HG03064 (cell line): ENCODE measurements around the gene CLHC1.
A peak's percentile ranks its signal among the peaks of the same experiment; 100 is the strongest.
"Not testable (repeated sequence)": the region's sequence is repeated elsewhere in the genome, so short reads cannot be mapped to it uniquely, and the experiment has no call there.

Experiments used
- ATAC-seq: cut with Tn5 transposase; IDR thresholded peaks from one replicate; pipeline ENCODE4 v1.9.1; 2021; ENCODE audit warnings: low read depth; ENCODE audit not compliant: unreplicated experiment

CLHC1 gene

DNA sequence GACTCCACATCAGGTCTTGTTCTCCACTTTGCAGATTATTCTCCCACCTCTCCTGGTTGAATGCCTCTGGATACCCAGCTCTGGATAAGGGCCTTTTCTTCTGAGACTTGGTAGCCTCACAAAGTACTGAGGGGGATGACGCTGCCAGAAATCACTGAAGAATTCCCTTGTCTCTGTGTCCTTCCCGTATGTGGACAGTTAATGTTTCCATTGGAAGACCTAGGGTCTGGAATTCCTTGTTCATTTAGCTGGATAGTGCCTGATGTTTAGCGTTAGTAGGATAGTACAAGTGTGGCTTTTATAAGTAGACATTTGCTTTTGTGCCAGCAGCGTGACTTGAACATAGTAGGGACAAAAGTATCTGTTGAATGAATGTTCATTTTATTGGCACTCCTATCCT is 76.9 kb downstream of the CLHC1 start:
- no peak for ATAC-seq

DNA sequence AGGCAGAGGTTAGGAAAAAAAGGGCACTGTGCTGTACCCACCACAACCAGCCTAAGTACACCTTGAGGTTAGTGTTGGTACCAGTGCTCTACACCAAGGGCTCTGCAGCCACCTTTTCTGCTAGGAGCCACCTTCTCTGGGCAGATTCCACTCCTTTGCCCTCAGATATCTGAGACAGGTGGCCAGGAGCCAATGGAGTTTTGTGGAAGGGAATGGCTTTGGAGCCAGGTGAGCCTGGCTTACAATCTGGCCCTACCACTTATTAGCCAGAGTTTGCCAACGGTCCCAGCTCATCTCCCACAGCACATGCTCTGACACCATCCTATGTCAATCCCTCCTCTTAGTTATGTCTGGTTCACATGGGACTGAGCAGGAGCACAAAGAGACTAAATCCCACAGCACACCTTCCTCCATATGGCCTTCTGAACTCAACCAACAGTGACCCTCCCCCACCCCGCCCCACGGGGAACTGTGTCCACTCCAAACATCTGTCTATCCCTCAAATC is 77.5 kb downstream of the CLHC1 start:
- ATAC-seq = no peak

DNA sequence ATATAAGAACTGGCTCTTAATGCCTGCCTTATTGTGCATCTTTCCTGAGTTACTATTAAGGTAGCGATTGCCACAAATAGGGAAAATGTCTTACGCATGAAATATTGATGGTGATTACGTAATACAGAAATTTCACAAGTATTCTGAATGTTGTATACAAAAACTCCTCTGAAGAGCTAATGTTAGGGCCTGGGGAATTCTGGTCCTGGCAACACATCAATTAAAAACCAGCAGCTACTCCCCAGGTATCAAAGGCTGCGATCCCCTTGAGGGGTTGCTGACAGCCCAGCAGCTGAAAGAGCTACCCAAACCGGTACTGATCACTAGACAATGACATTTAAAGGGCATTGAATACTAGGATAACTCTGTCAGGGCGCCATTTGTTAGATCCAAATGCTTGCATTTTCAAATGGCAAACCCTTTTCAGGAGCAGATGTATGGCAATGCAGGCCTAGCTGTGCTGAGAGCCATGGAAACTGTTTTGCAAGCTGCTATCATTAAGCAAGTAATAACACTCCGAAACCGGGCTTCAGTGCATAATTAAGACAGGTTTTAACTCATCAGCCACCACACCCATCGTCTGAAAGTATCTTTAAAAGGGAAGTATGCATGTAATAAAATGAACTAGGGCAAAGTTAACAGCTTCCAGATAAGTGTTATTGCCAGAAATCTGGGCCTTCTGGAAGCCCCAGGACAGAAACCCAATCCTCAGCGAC is 78.4 kb downstream of the CLHC1 start:
- no peak for ATAC-seq

DNA sequence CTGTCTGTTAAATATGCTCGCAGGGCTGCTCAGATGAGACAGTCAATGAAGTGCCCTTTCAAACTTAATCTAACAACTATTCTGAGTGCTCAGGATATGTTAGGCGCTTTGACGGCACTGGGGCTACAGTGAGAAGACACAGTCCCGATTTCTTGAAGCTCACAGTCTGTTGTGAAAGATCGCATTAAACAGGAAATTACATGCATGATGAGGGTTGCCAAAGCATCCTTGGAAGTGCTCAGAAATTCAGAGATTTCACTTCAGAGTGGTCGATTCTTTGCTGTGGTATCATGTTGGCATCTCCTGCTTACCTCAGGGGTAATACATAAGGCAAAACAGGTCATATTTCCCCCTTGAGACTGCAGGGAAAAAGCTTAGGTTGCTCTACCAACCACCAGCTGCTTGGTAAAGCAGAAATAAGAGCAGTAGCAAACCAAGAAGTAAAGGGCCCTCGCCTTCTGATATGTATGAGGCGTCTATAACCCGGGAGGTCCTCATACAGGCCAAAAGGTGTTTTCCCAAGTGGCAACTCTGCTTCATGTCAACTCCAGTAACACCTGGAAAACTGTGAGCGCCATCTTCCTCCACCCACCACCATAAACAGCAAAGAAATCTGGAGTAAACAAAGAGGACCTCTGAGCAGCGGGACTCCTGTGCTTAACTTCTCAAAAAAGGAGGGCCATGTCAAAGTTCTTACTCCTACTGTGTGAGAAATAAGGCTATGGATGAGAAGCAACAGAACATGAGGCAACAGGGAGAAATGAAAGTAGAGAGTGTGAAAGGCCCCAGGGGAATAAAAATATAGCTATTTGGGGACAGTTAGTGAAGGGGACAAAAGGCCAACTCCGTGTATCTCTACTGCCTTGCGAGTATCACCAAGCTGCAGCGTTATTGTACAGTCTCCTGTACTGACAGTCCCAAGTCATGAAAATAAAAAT is 79.3 kb downstream of the CLHC1 start:
- ATAC-seq = no peak

DNA sequence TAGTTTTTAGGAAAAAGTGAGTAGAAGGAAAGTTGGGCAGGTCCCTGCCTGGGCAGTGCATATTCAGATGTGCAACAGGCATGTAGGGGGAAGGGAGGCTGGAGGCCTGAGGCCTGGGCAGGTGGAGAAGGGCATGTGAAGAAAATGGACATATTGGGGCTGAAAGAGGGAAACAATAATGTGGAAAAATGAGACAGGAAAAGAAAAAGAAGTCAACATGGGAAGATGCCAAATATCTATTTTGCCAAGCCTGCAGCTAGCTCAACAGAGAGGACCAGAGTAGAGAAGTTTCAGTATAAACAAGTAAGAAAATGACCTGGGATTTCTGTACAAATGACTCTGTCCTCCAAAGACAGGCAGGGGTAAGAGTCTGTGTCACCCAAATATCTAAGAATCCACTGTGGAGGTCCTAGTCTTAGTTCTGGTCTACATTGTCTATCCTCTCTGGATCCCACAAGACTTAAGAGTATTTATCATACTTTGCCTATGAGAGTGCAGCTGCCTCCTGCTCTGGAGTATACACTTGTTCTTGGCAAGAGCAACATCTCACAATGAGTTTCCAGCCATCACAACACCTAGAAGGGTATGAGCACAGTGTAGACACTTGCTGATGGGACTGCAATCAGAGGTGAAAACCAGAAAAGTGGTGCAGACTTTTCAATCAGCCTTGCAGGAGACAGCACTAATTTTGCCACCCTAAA is 80.2 kb downstream of the CLHC1 start:
- no peak for ATAC-seq

DNA sequence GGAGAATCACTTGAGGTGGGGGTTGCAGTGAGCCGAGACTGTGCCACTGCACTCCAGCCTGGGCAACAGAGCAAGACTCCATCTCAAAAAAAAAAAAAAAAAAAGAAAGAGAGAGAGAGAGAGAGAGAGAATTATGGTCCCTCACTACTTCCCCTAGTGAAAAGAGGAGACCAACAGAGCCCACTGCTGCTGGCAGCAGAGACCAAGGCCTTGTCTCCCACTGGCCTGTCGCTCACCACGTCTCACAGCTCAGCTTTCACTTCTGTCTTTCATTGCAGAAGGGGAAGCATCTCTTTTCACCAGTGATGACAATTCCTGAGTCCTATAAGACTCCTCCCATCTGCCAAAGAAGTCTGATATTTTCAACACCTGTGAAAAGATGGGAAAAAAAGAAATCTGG is 81.3 kb downstream of the CLHC1 start:
- ATAC-seq = peak; percentile 67

DNA sequence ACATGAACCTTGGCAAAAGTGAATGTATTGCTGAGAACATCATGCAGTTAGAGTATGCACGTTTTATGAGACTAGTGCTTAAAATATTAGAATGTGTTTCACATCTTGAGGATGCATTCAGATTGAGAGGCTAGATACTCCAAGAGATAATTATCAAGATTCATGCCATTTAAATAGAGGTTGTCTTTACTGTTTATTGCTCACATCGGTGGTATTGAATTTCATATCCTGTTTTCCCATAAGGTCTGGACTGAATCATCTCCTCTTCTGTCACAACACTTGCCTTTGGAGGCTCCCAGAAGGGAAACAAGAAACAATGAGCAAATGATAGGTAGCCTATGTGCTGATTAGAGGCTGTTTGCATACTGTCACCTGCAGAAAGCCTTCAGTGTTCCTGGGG is 83.8 kb downstream of the CLHC1 start:
- no peak for ATAC-seq

DNA sequence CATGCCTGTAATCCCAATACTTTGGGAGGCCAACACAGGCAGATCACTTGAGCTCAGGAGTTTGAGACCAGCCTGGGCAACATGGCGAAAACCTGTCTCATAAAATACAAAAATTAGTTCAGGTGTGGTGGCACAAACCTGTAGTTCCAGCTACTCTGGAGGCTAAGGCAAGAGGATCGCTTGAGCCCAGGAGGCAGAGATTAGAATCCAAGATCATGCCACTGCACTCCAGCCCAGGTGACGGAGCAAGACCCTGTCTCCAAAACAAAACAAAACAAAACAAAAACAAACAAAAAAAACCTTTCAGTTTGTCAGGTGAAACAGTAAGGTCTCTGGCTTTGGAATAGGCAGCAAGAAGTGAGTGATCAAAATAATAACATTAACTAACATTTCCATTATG is 84.6 kb downstream of the CLHC1 start:
- ATAC-seq = no peak

DNA sequence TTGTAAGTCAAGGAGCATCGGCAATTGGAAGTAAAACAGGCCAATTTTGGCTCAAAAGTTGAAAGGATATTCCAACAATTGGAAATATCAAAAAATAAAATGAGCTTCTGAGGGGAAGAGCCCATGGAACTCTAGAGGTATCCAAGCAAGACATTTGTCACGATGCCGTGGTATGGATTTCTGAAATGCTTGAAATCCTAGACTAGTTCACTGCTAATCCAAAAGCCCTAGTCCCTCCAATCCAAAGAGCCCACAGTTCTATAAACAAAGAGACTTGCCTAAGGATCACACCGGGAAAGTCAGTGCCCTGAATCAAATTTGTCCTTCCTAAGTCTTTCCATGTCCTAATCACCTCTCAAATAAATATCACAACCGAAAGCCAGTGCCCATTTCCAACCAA is 85.1 kb downstream of the CLHC1 start:
- ATAC-seq = no peak

DNA sequence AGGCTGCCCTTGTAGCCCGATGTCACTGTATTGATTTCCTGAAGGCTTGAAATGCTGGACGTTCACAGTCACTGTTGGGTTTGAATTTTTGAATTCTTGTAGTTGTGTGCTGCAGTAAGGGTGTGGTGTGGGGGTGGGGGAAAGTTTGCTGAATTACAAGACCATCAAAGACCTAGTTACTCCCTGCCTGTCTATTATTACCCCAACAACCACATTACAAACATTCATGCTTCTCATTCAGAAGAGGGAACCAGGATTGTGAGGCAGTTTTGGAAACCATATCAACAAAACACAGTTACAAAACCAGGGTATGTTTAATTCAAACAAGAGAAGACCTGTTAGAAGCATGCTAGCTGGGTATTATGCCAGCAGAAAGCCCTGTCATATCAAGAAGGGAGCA is 85.8 kb downstream of the CLHC1 start:
- ATAC-seq = no peak

DNA sequence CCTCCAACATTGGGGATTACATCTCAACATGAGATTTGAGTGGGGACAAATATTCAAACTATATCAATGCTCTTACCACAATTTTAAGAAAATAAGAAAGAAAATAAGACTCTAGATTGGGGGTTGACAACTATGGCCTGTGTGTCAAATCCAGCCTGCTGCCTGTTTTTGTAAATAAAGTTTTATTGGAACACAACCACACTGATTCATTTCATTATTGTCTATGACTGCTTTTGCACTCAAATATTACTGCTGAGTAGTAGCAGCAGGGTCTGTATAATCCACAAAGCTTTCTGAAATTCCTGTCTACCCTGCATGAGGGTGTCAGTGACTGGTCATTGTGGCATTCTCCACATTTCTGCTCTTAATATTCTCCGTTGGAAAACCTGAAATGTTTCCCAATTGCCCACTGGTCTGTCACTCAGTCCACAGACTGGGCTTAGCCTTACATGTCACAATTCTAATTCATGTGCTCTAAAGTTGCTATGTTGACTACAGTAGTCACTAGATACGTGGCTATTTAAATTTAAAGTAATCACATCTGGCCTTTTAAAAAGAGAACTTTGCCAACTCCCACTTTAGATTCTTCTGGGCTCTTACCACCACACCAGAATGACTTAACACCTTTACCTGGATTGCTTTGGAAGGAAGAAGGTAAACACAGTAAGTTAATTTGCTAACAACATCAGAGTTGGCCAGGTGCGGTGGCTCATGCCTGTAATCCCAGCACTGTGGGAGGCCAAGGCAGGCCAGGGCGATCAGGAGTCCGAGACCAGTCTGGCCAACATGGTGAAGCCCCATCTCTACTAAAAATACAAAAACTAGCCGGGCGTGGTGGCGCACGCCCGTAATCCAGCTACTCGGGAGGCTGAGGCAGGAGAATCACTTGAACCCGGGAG is 86.9 kb downstream of the CLHC1 start:
- no peak for ATAC-seq

DNA sequence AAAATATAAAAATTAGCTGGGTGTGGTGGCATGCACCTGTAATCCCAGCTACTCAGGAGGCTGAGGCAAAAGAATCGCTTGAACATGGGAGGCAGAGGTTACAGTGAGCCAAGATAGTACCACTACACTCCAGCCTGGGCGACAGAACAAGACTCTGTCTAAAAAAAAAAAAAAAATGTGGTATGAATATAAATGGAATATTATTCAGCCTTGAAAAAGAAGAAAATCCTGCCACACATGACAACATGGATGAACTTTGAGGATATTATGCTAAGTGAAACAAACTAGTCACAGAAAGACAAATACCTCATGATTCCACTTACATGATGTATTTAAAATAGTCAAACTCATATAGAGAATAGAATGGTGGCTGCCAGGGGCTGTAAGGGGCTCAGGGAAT is 88.4 kb downstream of the CLHC1 start:
- ATAC-seq = not testable (repeated sequence)

DNA sequence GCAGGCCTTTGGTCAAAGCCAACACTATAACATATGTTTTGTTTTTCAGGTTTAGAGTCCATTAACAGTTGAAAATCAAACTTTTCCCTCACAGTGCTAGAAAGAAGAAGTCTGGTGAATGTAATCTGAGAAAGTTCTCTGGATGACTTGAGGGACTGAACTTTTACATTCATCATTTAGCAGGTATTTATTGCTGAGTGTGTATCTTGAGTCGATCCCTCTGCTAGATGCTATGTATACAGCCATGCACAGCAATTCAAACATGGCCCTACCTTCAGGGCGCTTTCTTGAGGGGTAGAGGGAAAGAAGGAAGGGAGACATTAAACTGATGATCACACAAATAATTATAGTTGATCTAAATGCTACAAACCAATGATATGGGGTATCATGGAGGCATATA is 89.6 kb downstream of the CLHC1 start:
- ATAC-seq = no peak

DNA sequence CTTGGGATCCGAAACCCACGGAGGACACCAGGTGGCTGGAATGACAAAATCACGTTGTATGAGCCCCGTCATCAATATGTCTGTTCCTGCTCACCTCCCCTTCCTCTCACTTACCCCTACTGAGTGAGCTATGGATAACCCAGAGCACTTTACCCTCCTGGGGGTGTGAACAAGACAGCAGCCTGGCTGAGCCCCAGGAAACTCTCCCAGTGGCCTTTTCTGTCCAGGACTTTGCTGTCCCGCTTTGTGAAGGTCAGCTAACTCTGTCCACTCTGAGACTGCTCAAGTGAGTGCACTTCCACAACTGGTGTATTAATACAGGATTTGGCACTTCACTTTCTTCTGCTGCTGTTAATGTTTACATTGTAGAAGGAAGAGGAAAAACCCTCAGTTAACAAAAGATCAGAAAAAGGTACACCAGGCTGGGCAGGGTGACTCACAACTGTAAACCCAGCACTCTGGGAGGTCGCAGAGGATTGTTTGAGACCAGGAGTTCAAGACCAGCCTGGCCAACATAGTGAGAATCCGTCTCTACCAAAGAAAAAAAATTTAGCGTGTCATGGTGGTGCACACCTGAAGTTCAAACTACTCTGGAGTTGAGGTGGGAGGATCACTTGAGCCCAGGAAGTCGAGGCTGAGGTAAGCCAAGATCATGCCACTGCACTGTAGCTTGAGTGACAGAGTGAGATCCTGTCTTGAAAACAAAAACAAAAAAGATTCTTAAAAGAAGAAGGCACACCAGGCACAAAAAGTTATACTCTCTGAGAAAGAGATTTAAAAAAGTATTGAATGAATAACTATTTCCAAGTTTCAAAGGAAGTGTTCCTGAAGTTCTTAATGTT is 90.3 kb downstream of the CLHC1 start:
- ATAC-seq = no peak

DNA sequence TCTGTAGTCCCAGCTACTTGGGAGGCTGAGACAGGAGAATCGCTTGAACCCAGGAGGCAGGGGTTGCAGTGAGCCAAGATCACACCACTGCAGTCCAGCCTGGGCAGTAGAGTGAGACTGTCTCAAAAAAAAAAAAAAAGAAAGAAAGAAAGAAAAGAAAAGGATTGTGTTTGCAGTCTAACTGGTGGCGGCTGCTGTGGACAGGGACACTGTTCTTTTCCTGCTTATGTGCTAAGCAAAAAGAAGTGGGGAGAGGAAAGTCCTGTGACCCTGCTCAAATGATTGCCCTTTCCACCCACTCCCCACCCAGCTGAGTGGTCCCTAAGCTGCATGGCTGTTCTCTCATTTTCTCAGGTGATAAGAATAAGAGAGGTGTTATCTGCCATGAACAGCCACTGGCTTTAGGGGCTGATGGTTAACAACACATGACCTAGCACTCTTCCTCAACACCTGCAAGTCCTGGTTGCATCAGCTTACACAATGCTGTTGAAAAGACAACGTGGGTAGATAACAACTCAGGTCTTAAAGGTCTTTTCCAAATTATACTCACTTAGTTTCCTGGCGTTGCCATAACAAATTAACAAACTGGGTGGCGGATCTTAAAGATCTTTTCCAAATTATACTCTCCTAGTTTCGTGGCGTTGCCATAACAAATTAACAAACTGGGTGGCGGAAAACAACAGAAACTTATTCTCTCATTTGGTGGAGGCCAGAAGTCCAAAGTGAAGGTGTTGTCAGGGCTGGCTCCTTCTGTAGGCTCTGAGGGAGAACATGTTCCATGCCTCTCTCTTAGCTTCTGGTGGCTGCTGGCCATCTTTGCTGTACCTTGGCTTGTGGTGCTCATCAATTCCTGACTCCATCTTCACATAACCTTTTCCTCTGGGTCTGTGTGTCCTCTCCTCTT is 91.5 kb downstream of the CLHC1 start:
- no peak for ATAC-seq

DNA sequence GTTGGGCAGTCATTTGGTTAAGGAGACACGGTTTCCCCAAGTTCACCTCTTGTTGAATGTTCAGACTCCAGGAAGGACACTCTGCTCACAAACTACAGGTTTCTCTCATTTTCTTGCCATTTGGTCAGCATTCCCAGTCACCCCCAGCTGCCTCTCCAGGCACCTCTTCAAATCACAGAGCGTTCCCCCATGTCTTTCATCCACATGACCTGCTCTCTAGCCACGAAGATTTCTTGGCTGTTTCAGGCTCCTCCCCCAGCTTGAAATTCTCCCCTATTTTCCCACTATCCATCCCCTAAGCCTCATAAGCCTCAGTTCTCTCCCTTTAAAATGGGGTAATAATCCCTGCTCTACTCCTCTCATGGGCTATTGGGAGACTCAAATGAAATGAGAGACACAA is 92.8 kb downstream of the CLHC1 start:
- no peak for ATAC-seq

DNA sequence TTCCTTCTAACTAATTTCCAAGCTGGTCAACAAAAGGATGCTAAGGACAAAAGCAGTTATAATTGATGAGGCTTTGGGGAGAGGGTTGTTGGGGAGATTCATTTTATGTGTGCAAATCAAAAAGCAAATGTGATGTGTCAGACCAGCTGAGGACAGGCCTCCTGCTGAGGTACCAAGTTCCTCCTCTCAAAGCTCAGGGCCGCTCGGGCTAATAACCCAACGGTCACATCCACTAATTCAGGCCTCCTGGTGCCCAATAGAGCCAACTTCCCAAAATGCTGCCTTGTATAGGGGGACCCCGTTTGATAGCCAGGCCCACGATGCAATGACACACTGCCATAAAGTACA is 93.2 kb downstream of the CLHC1 start:
- ATAC-seq = no peak
